Measurements from ENCODE around the gene LMAN2.
"Not testable (repeated sequence)": the region's sequence is repeated elsewhere in the genome, so short reads cannot be mapped to it uniquely, and the experiment has no call there.

Gene LMAN2

DNA sequence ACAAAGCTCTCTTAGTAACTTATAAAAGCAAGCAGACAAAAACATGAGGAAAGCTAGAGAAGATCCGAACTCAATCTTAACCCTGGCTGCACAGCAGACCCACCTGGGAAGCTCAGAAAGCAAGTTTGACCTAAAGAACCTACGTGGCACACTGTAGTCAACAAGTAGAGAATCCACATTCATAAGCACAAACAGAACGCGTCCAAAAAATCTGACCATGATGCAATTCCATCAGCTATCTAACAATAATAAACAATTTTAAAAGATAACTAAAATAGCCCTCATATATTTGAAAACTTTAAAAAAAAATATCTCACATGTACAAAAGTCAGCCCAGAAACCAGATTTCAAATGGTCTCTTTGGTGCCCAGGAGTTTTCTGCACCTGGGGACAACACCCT lies 4.6 kb downstream of the LMAN2 start:
- DNase-seq (ENCODE audit: low spot score): no peak

DNA sequence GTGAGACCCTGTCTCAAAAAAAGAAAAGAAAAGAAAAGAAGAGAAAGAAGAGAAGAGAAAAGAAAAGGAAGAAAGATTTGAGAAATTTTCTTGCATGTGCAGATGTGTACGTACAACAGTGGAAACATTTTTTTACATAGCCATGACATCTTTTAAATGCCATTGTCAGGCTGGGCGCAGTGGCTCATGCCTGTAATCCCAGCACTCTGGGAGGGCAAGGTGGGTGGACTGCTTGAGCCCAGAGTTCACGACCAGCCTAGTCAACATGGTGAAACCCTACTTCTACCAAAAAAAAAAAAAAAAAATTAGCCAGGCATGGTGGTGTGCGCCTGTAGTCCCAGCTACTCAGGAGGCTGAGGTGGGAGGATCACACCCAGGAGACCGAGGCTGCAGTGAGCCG lies 6.6 kb downstream of the LMAN2 start:
- DNase-seq (ENCODE audit: low spot score): no peak

DNA sequence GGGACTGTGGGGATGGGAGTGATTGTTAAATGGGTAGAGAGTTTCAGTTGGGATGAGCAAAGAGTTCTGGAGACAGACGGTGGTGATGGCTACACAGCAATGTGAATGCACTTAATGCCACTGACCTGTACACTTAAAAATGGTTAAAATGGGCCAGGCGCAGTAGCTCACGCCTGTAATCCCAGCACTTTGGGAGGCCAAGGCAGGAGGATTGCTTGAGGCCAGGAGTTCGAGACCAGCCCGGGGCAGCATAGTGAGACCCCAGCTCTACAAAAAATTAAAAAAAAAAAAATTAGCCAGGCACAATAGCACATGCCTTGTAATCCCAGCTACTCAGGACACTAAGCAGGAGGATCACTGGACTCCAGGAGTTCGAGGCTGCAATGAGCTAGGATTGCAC lies 7.7 kb downstream of the LMAN2 start:
- no peak for DNase-seq (ENCODE audit: low spot score)

DNA sequence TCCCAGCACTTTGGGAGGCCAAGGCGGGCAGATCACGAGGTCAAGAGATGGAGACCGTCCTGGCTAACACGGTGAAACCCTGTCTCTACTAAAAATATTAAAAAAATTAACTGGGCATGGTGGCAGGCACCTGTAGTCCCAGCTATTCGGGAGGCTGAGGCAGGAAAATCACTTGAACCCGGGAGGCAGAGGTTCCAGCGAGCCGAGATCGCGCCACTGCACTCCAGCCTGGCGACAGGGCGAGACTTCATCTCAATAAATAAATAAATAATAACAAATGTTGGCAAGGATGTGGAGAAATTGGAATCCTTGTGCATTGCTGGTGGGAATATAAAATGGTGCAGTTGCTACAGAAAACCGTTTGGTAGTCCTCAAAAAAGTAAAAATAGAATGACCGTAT lies 8.5 kb downstream of the LMAN2 start:
- not testable (repeated sequence) for DNase-seq (ENCODE audit: low spot score)

DNA sequence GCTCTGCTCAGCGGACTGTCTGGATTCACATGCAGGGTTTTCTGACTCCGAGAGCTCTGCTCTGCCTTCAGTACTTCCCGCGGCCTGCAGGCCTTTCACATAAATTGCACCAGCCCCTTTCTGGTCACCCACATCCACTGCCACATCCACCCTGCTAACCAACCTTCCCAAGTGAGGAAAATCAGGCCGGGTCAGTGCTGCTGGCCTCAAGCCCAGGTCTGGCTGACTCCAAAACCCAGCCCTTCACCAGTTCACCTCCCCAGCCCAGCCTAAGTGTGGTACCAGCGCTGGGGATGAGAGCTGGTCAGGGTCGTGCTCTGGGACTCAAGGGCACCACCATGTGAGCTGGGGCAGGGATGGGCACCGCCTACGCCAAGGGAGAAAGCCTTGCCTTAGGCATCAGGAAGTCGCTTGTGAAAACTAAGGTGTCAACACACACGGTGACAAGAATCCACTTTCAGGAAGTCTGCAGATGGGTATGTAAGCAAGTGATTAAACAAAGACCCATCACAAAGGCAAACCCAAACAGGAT lies 12.3 kb downstream of the LMAN2 start:
- no peak for DNase-seq (ENCODE audit: low spot score)

DNA sequence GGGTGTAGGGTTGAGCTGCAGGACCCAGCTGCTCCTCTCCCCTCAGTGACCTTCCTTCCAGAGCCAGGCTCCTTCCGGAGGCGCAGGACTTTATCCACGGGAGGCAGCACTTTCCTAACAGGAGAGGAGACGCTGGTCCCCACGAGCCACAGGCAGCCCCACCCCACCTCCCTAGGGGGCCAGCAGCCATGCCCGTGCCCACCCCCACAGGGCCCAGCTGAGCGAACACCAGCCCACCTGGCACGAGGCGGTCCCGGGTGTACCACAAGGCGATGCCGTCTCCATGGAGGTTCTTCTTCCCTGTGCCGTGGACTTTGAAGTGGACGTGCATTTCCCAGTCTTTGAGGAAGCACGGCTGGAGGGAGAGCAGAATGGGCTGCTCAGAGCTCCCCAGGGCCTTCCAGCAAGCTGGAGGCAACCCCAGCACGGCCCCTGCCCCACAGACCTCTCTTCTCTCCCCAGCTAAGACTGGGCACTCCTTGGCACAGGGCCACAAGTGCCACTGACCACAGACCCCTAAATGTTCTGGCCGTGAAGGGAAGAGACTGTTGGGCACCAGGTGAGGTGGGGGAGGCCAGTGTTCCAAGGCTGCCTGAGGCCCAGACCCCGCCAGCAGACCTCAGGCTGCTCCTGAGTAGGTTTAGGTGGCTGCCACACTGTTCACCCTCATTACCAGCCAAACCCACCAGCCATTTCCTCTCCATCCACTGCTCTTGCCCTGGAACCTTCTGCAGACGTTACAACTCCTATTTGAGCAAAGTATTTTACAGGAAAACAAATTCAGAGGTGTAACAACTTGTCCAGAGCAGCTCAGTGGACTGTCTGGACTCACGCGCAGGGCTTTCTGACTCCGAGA lies 13.0 kb downstream of the LMAN2 start:
- no peak for DNase-seq (ENCODE audit: low spot score)

DNA sequence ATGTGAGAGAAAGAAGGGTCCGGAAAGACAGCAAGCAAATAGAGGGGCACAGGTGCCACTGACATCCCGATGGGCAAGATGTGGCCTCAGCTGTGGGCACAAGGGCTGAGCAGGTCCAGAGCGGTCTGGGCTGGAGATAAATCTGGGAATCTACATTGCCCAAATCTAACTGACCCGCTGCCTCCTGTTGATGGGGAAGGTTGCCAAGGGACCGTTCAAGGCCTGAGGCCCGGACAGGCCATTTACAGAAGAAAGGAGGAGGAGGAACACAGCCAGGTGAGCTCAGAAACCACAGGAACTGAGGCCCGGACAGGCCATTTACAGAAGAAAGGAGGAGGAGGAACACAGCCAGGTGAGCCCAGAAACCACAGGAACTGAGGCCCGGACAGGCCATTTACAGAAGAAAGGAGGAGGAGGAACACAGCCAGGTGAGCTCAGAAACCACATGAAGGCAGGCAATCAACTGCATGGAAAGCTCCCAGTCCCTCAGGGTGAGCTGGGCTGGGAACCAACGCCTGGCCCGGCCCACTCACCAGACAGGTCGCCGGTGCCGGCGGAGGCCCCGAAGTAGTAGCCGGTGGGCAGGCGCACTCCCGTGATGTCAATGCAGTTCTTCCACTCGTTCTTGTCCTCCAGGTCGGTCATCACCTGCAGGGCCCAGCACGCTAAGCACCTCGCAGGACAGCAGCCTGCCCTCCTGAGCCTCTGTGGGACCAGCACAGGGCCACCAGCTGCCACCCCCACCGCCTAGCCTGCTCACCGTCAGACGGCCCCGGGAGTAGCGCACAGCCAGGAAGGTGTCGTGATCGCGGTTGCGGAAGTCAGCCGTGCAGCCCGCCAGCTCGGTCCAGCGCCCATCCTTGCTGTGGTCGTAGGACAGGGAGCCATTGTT lies 14.6 kb downstream of the LMAN2 start:
- DNase-seq (ENCODE audit: low spot score): no peak

DNA sequence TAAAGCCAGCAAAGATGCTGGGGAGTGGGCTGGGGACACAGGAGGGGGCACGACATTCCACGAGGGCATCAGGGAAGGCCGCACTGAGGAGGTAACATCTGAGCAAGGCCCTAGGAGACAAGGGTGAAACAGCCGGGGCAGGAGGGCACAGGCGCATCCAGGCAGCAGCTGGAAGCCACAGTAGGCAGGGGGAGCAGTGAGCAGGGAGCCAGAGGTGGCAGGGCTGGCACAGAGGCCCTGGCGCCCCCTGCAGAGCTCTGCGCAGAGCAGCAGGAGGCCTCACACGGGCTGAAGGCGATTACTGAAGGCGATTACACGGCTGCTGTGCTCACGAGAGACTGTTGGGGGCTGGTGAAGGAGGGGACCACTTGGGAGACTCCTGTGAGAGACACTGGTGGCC lies 15.4 kb downstream of the LMAN2 start:
- DNase-seq (ENCODE audit: low spot score): no peak

DNA sequence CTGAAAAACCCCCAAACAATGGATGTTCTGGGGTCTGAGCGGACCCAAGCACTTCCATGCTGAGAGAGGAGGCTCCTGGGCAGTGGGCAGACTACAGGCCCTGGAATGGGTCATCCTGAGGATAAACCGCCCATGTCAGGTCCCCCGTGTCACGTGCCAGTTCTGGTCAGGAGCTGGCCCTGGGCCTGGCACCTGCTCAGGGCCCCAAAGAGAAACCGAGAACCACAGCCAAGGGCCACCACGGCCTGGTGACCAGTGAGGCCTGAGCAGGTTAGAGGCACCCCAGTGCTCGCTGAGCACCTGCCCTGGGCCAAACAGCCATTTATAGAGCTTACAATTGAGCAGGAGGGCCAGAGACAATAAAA lies 15.8 kb downstream of the LMAN2 start:
- no peak for DNase-seq (ENCODE audit: low spot score)

DNA sequence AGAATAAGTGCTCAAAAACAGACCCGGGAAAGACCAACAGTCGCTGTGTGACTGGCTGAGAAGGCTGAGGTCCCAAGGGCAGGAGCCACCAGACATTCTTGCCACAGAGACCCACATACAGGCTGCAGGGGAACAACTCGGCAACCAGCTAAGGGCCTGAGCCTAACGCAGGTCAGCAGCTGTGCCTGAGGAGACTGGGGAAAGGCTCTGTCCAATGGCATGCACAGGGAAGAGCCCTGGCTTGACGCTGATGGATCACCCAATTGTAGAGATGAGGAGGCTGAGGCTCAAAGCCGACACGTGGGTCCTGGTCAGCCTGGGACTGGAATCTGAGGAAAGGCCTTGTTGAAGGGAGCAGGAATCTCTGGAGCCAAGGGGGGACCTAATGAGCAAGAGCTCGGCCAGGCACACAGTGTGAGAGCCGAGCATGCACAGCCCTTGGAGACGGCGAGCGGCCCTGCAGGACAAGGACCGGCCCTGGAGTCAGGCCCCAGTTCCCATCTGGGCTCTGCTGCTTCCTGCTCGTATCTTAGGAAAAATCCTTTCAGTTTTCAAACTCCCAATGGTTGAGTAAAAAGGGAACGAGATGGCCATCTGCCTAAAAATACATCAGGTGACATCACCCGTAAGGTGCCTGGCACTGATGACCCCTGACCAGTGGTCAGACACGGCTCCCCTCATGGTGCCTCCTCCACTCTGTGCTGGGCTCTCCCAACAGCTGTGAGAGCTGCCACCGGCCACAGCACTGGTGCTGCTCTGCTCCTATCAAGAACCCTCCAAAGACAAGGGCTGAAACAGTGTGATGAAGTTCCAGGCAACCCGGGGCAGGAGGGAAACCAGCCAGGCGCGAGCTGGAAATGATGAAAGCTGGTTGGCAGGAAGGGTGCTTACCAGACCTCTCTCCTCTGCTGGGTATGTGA lies 16.4 kb downstream of the LMAN2 start:
- no peak for DNase-seq (ENCODE audit: low spot score)

DNA sequence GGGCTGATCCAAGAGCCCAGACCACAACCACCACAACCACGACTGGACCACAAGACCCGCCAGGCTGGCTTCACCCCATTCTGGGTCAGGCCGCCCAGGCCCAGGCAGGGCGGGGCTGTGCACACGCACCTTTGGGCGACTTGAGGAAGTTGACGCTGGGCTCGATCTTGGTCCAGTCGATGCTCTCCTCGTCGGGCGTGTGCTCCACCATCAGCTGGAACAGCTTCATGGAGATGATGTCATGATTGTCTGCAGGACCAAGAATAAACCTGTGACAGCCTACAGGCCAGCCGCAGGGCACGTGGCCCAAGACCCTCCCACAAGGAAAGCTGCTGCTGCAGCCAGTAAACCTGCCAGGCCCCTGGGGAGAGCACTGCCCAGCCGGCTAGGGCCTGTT lies 17.3 kb downstream of the LMAN2 start:
- no peak for DNase-seq (ENCODE audit: low spot score)

DNA sequence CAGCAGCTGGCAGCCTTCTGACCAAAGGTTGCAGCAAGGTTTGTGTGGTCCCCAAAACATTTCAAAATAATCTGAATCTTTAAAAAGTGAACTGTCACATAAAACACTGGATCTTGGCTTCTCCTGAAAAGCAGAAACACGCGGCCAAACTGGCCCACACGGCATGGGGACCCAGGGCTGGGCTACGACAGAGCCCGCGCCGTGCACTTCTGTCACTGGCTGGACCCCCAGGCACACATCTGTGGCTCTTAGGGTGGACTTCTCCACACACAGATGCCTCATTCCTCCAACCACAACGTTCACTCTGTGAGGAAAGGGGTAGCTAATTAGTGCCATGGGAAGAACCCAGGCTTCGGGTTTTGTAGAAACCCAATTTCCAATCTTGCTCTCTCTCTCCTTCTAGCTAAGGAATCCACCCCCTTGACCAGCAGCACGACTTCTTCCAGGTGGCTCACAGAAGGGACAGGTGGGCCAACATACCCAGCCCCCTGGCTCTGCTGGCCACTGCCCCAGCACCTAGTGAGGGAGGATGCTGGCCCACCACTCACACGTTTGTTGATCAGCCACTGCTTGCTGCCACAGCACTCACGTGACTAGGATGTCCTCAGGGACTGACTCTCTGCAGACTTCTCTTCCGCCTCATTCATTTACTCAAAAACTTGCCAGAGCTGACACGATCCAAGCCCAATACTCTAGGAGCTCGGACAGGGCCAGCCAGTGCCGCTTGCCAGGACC lies 17.9 kb downstream of the LMAN2 start:
- DNase-seq (ENCODE audit: low spot score): no peak

DNA sequence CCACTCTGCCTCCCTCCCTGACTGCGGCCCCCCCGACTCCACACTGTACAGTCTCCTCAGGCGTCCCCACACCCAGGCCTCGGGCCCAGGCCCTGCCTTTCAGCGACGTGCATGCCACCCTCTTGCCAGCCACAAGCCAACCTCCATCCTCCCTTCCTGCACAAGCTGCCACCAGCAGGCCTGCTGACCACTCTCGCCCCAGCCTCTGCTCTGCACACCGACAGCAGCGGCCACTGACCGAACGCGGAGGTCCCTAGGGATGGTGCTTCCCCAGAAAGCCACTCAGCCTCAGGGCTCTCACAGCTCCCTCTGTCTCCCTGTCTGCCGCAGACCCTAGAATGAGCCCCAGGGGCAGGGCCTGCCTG lies 18.6 kb downstream of the LMAN2 start:
- no peak for DNase-seq (ENCODE audit: low spot score)

DNA sequence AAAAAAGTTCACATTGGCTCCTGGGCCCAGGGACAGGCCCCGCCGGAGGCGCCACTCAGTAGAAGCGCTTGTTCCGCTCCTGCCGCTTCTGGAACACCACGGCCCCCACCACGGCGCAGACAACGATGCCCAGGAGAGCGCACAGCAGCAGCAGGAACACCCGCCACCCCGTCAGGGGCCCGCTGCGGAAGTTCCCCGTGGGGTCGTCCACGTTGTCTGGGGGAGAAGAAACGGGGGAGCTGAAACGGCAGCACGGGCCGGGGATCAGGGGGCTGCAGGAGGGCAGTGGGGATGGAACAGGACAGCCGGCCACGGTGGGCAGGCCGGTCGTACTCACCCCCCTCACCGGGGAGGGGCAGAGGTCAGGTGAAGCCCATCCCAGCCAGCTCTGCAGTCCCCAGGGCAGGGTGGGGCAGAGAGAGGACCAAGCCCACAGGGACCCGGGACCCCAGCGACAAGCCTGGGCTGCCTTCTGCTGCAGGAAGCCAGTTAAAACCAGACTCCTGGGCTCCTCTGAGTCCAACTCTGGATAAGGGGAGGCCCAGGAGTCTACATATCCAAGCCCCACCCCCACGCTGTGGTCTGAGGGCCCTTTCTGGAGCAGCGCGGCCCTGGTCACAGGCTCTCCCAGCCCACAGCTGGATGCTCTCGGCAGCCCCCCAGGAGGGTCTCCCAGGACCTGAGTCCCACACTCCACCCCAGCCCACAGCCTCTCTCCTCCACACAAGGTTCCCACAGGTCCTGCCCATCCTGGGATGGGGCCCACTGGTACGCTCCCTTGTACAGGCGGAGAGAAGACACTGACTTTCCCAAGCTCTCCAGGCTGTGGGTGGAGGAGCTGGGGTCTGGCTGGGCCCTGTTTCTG lies 19.2 kb downstream of the LMAN2 start:
- no peak for DNase-seq (ENCODE audit: low spot score)

DNA sequence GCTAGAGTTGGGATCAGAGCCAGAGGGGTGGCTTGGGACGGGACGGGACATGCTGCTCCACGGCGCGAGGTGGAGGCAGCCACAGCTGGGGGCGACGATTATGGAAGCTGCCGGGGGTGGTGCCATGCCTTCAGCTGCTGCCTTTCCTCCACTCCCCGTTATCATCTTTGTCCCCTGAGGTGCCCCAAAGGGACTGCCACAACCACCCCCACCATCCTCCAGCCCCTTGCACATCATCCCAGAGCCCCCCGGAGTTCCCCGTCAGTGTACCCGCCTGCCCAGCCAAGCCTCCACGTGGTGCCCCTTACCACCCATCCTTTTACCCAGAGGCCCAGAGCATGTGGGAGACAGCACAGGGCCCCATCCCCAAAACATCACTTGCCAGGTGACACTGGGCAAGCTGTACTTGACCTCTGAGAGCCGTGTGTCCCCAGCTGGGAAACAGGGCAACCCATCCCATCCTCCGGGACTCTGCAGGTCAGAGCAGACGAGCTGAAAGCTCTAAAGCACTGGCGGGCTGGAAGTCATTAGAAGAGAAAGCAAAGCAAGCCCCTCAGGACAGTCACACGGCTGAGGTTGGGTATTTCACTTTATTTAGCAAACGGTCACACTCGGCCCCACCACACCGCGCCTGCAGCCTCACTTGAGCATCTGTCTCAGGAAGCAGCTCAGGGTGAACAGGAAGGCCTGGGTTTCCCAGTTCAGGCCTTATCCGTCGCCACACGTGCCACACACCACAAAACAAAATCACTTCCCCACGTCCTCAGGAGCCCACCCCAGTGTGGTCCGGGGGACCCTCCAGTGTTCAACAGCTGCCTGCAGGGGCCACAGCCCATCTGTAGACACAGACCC lies 20.3 kb downstream of the LMAN2 start:
- no peak for DNase-seq (ENCODE audit: low spot score)

DNA sequence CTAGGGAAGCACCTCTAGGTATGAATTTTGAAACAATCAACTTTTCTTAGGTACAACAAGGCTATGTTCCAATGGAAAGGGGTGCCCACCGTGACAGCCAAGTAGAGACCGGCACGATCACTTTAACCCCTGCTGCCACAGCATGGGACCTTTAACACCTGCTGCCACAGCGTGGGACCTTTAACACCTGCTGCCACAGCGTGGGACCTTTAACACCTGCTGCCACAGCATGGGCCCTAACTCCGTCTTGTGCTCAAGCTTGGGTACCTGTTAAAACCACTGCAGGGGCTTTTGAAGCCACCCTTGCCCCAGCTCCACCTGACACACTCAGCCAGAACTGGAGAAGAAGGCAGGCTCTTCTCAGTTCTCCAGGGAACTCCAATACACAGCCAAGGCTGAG lies 21.6 kb downstream of the LMAN2 start:
- DNase-seq (ENCODE audit: low spot score): no peak

DNA sequence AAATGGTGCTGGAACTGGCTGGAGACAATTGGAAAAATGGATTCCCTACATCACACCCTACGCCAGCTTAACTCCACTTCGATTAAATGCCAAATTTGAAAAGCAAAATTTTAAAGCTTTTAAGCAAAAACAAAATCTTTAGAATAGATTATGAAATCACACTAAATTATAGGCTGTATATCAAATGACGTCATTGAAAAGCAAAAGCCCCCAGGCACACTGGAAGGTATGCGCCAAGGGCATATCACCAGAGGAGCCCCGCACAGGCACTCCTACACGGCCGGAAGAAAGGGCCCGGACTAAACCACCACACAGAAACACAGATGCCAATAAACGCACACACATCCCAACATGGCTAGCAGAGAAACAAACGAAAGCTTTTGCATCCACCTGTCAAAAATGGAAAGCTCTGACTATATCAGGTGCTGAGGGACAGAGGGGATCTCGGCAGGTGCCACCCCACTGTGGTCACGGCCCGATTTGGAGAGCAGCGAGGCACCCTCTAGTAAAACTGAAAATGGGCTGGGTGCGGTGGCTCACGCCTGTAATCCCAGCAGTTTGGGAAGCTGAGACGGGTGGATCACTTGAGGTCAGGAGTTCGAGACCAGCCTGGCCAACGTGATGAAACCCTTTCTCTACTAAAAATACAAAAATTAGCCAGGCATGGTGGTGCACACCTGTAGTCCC lies 22.8 kb downstream of the LMAN2 start:
- DNase-seq (ENCODE audit: low spot score): no peak

DNA sequence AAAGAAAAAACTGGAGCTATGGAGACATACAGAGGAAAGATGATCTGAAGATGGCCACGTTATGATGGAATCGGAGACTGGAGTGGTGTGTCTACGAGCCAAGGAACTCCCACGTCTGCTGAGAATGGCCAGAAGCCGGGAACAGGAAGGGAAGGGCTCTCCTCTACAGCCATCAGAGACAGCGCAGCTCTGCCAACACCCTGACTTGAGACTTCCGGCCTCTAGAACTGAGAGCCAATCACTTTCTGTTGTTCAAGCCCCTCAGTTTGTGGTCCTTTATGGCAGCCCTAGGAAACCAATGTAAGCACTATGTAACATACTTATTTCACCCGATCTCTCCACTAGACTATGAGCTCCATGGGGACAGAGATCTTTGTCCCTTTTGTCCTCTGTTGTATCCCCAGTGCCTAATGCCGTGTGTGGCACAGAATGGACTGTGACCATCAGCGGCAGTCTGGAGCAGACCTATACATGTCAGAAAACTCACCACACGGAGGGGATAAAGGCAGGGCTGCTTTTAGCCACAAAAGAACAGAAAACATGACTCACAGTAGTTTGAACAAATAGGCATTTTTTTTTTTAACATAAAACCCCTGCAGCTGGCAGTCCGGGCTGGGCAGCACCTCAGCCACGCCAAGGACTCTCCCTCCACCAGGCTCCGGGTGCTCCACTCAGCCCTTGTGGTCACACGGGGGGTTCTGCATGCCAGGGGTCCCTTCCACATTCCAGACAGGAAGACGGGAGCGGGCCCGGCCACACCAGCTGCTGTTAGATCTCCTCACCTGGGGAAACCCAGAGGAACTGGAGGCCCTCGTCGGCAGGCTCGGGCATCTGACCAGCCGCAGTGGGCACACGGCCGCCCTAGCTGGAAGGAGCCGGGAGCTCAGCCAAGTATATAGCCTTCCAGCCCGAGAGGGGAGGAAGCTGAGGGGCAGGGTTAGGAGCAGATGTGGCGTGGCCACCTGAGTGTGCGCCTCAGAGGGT lies 23.6 kb downstream of the LMAN2 start:
- no peak for DNase-seq (ENCODE audit: low spot score)

All from GM03348 (cell line).